ENCODE measurements around the gene MDK.

GRCh38 chr11:46367916-46368267 lies 13.6 kb upstream of the MDK start:
- TF ChIP-seq CTCF (IDR thresholded peaks at IDR 0.05) (no peak), EZH2 (IDR thresholded peaks at IDR 0.05) (no peak), EZH2phosphoT487 (IDR thresholded peaks at IDR 0.05) (no peak)
